Mesothelial cell of epicardium (in vitro differentiated cells): Measurements from ENCODE around the gene ZFAND3. TPM values are rescaled to one million over a fixed set of nuclear protein-coding genes. Genes with fewer than 3 reads are reported as not detected.

Experiments
- DNase-seq, 2 experiments: peaks; one replicate each; pipeline ENCODE4 v3.0.0; 2021; ENCODE audit warnings: low spot score in 2 of 2; ENCODE audit not compliant: unreplicated experiment in 2 of 2
- H3K27ac Mint-ChIP-seq: 2 replicates; pipeline ENCODE4 v1.8.0; 2021; ENCODE audit warnings: mixed read lengths
- H3K27me3 Mint-ChIP-seq: 2 replicates; pipeline ENCODE4 v1.8.0; 2021; ENCODE audit warnings: low read depth, mixed read lengths
- H3K36me3 Mint-ChIP-seq: 2 replicates; pipeline ENCODE4 v1.8.0; 2021; ENCODE audit warnings: mixed read lengths
- H3K4me1 Mint-ChIP-seq: 2 replicates; pipeline ENCODE4 v1.8.0; 2021; ENCODE audit warnings: mixed read lengths
- H3K4me3 Mint-ChIP-seq: 2 replicates; pipeline ENCODE4 v1.8.0; 2021; ENCODE audit warnings: mild to moderate bottlenecking, moderate library complexity, mixed read lengths
- H3K9me3 Mint-ChIP-seq: 2 replicates; pipeline ENCODE4 v1.8.0; 2021; ENCODE audit warnings: mixed read lengths
- total RNA-seq: library from RNA; stranded (reverse); gene quantifications from 3 replicates; pipeline ENCODE4 v1.2.1, GENCODE V29; 2021
- TF ChIP-seq, protein P1 (sequence below): fragments of 200-600 bp; sonication (generic); IDR thresholded peaks from one replicate; pipeline ENCODE4 v1.5.0; 2021; ENCODE audit warnings: antibody characterized with exemption; ENCODE audit not compliant: unreplicated experiment

Gene ZFAND3
- total RNA-seq, 1 donor from 2014 or later = 81.2 TPM

DNA sequence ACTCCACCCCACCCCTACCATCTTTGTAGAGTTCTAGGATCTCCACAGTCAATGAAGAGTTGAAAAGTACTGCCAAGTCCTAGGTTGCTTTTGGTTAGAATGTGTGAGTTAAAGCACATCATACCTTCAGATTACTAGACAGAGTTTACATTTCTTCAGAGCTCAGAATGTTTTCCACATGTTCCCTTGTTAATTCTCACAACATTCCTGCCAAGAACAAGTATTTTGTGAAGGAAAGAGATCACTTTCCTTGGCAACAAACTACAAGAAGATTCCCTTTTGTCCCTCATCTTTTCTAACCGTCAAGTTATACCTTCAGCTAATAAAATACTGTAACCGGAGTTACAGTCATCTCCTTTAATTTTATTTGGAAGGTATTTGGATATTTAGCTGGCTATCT lies 266.8 kb downstream of the ZFAND3 start:
- Mint-ChIP-seq H3K27ac (no peak overlapping the region), H3K9me3 (no peaks in the 10 kb centered on the region), H3K4me3 (no peak overlapping the region), H3K36me3 (peaks cover 31% of the 10 kb centered on the region), H3K4me1 (peaks cover 13% of the 10 kb centered on the region), H3K27me3 (no peaks in the 10 kb centered on the region)
- no peak for DNase-seq
- TF ChIP-seq, protein P1, sequence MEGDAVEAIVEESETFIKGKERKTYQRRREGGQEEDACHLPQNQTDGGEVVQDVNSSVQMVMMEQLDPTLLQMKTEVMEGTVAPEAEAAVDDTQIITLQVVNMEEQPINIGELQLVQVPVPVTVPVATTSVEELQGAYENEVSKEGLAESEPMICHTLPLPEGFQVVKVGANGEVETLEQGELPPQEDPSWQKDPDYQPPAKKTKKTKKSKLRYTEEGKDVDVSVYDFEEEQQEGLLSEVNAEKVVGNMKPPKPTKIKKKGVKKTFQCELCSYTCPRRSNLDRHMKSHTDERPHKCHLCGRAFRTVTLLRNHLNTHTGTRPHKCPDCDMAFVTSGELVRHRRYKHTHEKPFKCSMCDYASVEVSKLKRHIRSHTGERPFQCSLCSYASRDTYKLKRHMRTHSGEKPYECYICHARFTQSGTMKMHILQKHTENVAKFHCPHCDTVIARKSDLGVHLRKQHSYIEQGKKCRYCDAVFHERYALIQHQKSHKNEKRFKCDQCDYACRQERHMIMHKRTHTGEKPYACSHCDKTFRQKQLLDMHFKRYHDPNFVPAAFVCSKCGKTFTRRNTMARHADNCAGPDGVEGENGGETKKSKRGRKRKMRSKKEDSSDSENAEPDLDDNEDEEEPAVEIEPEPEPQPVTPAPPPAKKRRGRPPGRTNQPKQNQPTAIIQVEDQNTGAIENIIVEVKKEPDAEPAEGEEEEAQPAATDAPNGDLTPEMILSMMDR = no peak

DNA sequence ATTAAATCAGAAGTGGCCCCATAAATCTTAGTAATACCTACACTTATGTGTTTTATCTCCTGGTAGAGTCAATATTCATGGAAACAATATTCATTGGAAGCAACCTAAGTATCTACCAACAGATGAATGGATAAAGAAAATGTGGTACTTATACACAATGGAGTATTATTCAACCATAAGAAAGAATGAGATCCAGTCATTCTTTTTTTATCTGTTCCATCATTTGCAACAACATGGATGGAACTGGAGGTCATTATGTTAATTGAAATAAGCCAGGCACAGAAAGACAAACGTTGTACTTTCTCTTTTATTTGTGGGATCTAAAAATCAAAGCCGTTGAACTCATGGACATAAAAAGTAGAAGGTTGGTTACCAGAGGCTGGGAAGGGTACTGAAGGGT lies 268.5 kb downstream of the ZFAND3 start:
- H3K4me1 Mint-ChIP-seq = peaks cover 7% of the 10 kb centered on the region
- H3K27me3 Mint-ChIP-seq = no peaks in the 10 kb centered on the region
- no peak overlapping the region for H3K27ac Mint-ChIP-seq
- peaks cover 28% of the 10 kb centered on the region for H3K36me3 Mint-ChIP-seq
- H3K9me3 Mint-ChIP-seq = no peaks in the 10 kb centered on the region
- TF ChIP-seq, protein P1 = no peak
- no peak overlapping the region for H3K4me3 Mint-ChIP-seq
- no peak for DNase-seq

DNA sequence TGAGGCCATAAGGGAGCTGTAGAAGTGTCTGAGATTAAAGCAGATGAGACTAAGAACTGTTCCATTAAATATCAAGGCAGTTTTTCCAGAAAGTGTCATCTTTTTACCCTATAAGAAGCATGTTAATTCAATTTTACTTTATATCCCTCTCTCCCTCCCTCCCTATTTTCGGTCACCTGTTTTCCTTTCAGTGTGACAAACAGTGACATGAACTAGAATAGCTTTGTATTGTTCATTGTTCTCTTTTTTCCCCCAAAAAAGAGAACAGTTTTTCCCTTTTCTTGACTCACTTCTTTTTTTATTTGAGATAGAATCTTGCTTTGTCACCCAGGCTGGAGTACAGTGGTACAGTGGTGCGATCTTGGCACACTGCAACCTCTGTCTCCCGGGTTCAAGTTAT lies 269.3 kb downstream of the ZFAND3 start:
- Mint-ChIP-seq H3K27ac (no peak overlapping the region), H3K9me3 (no peaks in the 10 kb centered on the region), H3K36me3 (peaks cover 28% of the 10 kb centered on the region), H3K4me1 (peaks cover 7% of the 10 kb centered on the region), H3K4me3 (no peak overlapping the region), H3K27me3 (no peaks in the 10 kb centered on the region)
- DNase-seq = no peak
- TF ChIP-seq, protein P1 = no peak

DNA sequence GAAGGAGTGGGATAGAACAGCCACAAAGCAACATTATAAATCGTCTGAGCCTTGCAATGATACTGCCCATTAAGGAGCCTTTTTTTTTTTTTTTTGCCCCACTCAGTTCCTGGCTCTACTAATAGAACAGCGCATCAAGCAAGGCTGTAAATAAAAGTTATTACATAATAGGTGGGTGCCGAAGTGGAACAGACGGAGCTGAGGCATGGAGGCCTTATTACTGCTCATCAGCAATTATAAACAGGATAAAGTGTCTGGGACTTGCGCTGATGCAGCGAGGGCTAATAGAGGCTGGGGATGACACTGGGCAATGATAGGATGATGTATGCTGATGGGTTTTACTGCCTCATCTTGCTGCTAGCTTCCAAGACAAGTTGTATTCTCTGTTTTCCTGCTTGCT lies 272.1 kb downstream of the ZFAND3 start:
- TF ChIP-seq, protein P1 = no peak
- H3K36me3 Mint-ChIP-seq = peaks cover 15% of the 10 kb centered on the region
- H3K9me3 Mint-ChIP-seq = no peaks in the 10 kb centered on the region
- H3K4me3 Mint-ChIP-seq = no peak overlapping the region
- no peak for DNase-seq
- H3K4me1 Mint-ChIP-seq = peaks cover 7% of the 10 kb centered on the region
- H3K27ac Mint-ChIP-seq = no peak overlapping the region
- H3K27me3 Mint-ChIP-seq = no peaks in the 10 kb centered on the region

DNA sequence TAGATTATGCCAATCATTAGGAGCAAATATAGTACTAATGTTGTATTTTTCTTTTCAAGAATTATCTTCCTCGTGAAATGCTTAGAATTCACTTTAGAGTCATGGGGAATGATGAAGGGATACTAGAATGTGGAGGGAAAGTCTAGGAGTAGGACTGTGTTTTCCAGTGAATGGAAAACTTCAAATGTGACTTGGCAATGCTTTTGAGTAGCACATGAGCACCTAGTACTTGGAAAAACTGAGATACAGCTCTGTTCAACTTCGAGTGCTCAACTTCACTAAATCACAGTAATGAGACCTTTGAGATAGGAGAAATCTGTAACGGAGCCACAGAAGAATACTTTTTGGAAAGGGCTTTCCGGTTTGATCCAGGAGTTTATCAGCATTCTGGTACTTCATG lies 272.9 kb downstream of the ZFAND3 start:
- Mint-ChIP-seq H3K27ac (no peak overlapping the region), H3K4me3 (no peak overlapping the region), H3K36me3 (peaks cover 6% of the 10 kb centered on the region), H3K27me3 (no peaks in the 10 kb centered on the region), H3K9me3 (no peaks in the 10 kb centered on the region), H3K4me1 (peaks cover 7% of the 10 kb centered on the region)
- TF ChIP-seq, protein P1 = no peak
- no peak for DNase-seq

DNA sequence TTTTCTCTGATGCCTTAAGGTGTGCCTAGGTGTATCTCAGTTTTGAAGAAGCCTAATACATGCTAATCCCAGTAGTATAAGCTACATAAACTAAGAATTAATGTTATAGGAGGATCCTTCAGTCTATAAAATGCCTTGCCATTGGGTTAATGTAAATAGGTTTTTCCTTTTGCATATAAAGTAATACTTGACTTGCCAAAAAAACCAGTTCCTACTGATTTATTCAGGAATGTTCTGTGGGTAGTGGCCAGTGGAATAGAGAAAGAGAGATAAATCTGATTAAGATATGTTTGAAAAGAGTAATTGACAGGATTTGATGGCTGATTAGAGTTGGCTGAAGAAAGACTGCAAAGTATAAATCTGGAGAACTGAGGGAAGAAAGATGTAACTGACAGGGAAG lies 273.4 kb downstream of the ZFAND3 start:
- no peak for DNase-seq
- H3K36me3 Mint-ChIP-seq = peaks cover 3% of the 10 kb centered on the region
- no peak overlapping the region for H3K27ac Mint-ChIP-seq
- H3K9me3 Mint-ChIP-seq = no peaks in the 10 kb centered on the region
- H3K4me1 Mint-ChIP-seq = peaks cover 7% of the 10 kb centered on the region
- H3K4me3 Mint-ChIP-seq = no peak overlapping the region
- no peaks in the 10 kb centered on the region for H3K27me3 Mint-ChIP-seq
- TF ChIP-seq, protein P1 = no peak
